K562 (cell line): ENCODE results near the gene CYB561A3. TPM values are rescaled to one million over a fixed set of nuclear protein-coding genes. Genes with fewer than 3 reads are reported as not detected.

Experiments
- ATAC-seq: fragments of 200-7000 bp; cut with Tn5 transposase; 3 replicates; pipeline ENCODE4 v1.9.1; 2020; ENCODE audit warnings: moderate library complexity
- BruUV-seq: library from RNA; stranded (reverse); fragments of 400-500 nt; replicated peaks from 2 replicates; lab custom pipeline; 2021; lab: Mats Ljungman, UMichigan
- CTCF ChIA-PET: fragments of 300-600 bp; formaldehyde crosslinking; extraction: SDS; loops from one replicate; lab custom pipeline; 2021; ENCODE audit warnings: low intra/inter-chr PET ratio; lab: Yijun Ruan, JAX
- POLR2A ChIA-PET: fragments of 300-600, 350-650 bp; sonication (Branson Sonifier 250); formaldehyde crosslinking; extraction: SDS; loops from one replicate; lab custom pipeline; 2021; ENCODE audit warnings: antibody characterized with exemption, inconsistent platforms; lab: Yijun Ruan, JAX
- DNase-seq, 4 experiments: peaks; one replicate each; pipeline versions ENCODE4 v3.0.0 to v3.0.0-alpha.2; 2011 to 2018; ENCODE audit warnings: low spot score in 3 of 4, mixed read lengths in 3 of 4; ENCODE audit errors: extremely low read depth in 1 of 4
- FAIRE-seq: peaks from 2 replicates; lab custom pipeline; 2011; peaks lifted over from hg19 to GRCh38; lab: Jason Lieb, UNC
- H2AFZ ChIP-seq: 2 replicates; pipeline ENCODE4 v1.6.0; 2011; ENCODE audit warnings: low read depth, low read length, control low read depth, inconsistent platforms
- H3K27ac ChIP-seq: fragments of 200-600 bp; 3 replicates; pipeline ENCODE4 v1.8.0; 2011; ENCODE audit warnings: low read depth, mild to moderate bottlenecking, control low read depth, inconsistent platforms, low read length, moderate library complexity, mixed read lengths; ENCODE audit errors: extremely low read depth
- H3K27me3 ChIP-seq, 2 experiments: fragments of 300-600 bp in 1 of 2; 2 replicates in 1 of 2; 3 replicates in 1 of 2; pipeline versions ENCODE4 v1.6.0 to v1.8.0; 2011; ENCODE audit warnings: inconsistent platforms in 2 of 2, low read length in 2 of 2, mild to moderate bottlenecking in 1 of 2, mixed read lengths in 1 of 2, moderate library complexity in 1 of 2; ENCODE audit not compliant: control insufficient read depth in 2 of 2, insufficient read depth in 2 of 2
- H3K36me3 ChIP-seq: fragments of 300-600 bp; 3 replicates; pipeline ENCODE4 v1.8.0; 2011; ENCODE audit warnings: mild to moderate bottlenecking, low read length, inconsistent platforms; ENCODE audit not compliant: control insufficient read depth, insufficient read depth
- H3K4me1 ChIP-seq, 2 experiments: fragments of 200-600 bp in 1 of 2; replicated peaks in 1 of 2; 2 replicates in 1 of 2; 3 replicates in 1 of 2; pipeline versions ENCODE4 v1.5.1 to v1.8.0; 2011; ENCODE audit warnings: inconsistent platforms in 2 of 2, low read length in 2 of 2, mild to moderate bottlenecking in 1 of 2, mixed read lengths in 1 of 2, moderate library complexity in 1 of 2; ENCODE audit not compliant: control insufficient read depth in 2 of 2, insufficient read depth in 2 of 2
- H3K4me2 ChIP-seq: 2 replicates; pipeline ENCODE4 v1.6.1; 2011; ENCODE audit warnings: low read length, control low read depth, inconsistent platforms, mixed read lengths; ENCODE audit not compliant: insufficient read depth
- H3K4me3 ChIP-seq: fragments of 200-600 bp; sonication (generic), shearing (Covaris generic); 2 replicates; pipeline ENCODE4 v1.5.1; 2016; ENCODE audit warnings: control low read depth, inconsistent platforms
- H3K79me2 ChIP-seq: fragments of 200-600 bp; 3 replicates; pipeline ENCODE4 v1.8.0; 2011; ENCODE audit warnings: low read length, inconsistent platforms; ENCODE audit not compliant: control insufficient read depth, insufficient read depth
- H3K9ac ChIP-seq, 2 experiments: 2 replicates each; pipeline versions ENCODE4 v1.6.0 to v1.6.1; 2011; ENCODE audit warnings: low read depth in 2 of 2, low read length in 2 of 2, control low read depth in 1 of 2, inconsistent platforms in 1 of 2, mild to moderate bottlenecking in 1 of 2, mixed read lengths in 1 of 2; ENCODE audit not compliant: insufficient read depth in 1 of 2
- H3K9me1 ChIP-seq: one replicate; pipeline ENCODE4 v1.6.0; 2011; ENCODE audit warnings: inconsistent platforms, mild to moderate bottlenecking, low read length, moderate library complexity; ENCODE audit not compliant: control insufficient read depth, insufficient read depth
- H3K9me3 ChIP-seq: replicated peaks from 2 replicates; pipeline ENCODE4 v1.5.1; 2011; ENCODE audit warnings: low read depth, low read length, inconsistent platforms; ENCODE audit not compliant: control insufficient read depth, insufficient read depth
- H4K20me1 ChIP-seq: replicated peaks from 2 replicates; pipeline ENCODE4 v1.6.1; 2011; ENCODE audit warnings: low read length, inconsistent platforms, mixed read lengths; ENCODE audit not compliant: control insufficient read depth, insufficient read depth
- CTCF ChIP-seq, 3 experiments: IDR thresholded peaks in 2 of 3; conservative IDR thresholded peaks in 1 of 3; 2 replicates each; pipeline ENCODE4 v1.5.1; 2011 to 2012; ENCODE audit warnings: low read length in 3 of 3, mild to moderate bottlenecking in 3 of 3, control low read depth in 2 of 3, improper control_type of control experiment in 1 of 3, inconsistent platforms in 1 of 3, low read depth in 1 of 3, mixed read lengths in 1 of 3, moderate library complexity in 1 of 3; ENCODE audit not compliant: insufficient read depth in 2 of 3
- EGR1 ChIP-seq: fragments of 450-650 bp; conservative IDR thresholded peaks from 2 replicates; pipeline ENCODE4 v1.6.1; 2017; ENCODE audit warnings: mild to moderate bottlenecking
- RAD21 ChIP-seq, 2 experiments: fragments of 250-450 bp in 1 of 2; fragments of 450-650 bp in 1 of 2; sonication (Bioruptor Pico) in 1 of 2; formaldehyde crosslinking in 1 of 2; IDR thresholded peaks in 1 of 2; conservative IDR thresholded peaks in 1 of 2; 2 replicates each; pipeline versions ENCODE4 v1.4.0 to v1.8.0; 2020 to 2022; ENCODE audit warnings: mild to moderate bottlenecking in 2 of 2, moderate library complexity in 1 of 2
- SMAD4 ChIP-seq: fragments of 250-450 bp; sonication (Bioruptor Pico); conservative IDR thresholded peaks from 2 replicates; pipeline ENCODE4 v1.8.0; 2021; ENCODE audit warnings: inconsistent platforms, mild to moderate bottlenecking, moderate library complexity
- SPI1 ChIP-seq: IDR thresholded peaks from 2 replicates; pipeline ENCODE4 v1.6.1; 2011; ENCODE audit warnings: low read depth, low read length, control low read depth, borderline replicate concordance
- THRAP3 ChIP-seq: fragments of 450-650 bp; IDR thresholded peaks from 2 replicates; pipeline ENCODE4 v1.6.1; 2016; ENCODE audit warnings: mild to moderate bottlenecking, inconsistent platforms, borderline replicate concordance
- ZNF699 ChIP-seq: fragments of 250-450 bp; sonication (Bioruptor Pico); IDR thresholded peaks from 2 replicates; pipeline ENCODE4 v1.8.0; 2021; ENCODE audit warnings: mild to moderate bottlenecking, moderate library complexity; ENCODE audit not compliant: insufficient replicate concordance
- WGBS: fragments of 100-300 bp; shearing (Covaris generic); methylation state at CpG from one replicate; pipeline ENCODE4 v1.1.6; 2016; ENCODE audit warnings: low coverage, mixed read lengths; ENCODE audit not compliant: insufficient coverage; ENCODE audit errors: missing lambda C conversion rate; 5-methylcytosine and 5-hydroxymethylcytosine counted together
- in situ Hi-C: fragments of 300-500 bp; cut with MboI; formaldehyde crosslinking; loops from 4 replicates; pipeline ENCODE4 v1.15.0; 2018; ENCODE audit warnings: inconsistent platforms, mixed read lengths
- intact Hi-C: fragments of 100-400 bp; cut with micrococcal nuclease; formaldehyde crosslinking; loops from 2 replicates; pipeline ENCODE4 v1.14.2; 2022
- polyA plus RNA-seq, 8 experiments: library from polyadenylated mRNA; depleted of rRNA in 4 of 8; stranded (reverse) in 5 of 8; unstranded in 3 of 8; fragments of >200 nt; fragmentation: Nextera tagmentation in 2 of 8; fragmentation: Illumina TruSeq in 1 of 8; extraction: Ambion mirVana in 2 of 8; extraction: Trizol in 1 of 8; gene quantifications; 2 replicates each; pipeline versions ENCODE4 v1.2.1 to v1.2.3, GENCODE V29; 2011 to 2014; ENCODE audit warnings: inconsistent platforms in 1 of 8, missing spikeins in 1 of 8
- total RNA-seq, 7 experiments: library from RNA; depleted of rRNA in 6 of 7; stranded (reverse); fragments of >200 nt in 6 of 7; fragmentation: Illumina TruSeq in 2 of 7; extraction: Trizol in 2 of 7; gene quantifications; 2 replicates each; pipeline versions ENCODE4 v1.2.1 to v1.2.3, GENCODE V29; 2011 to 2021; ENCODE audit warnings: low replicate concordance in 1 of 7
- TF ChIP-seq, protein P1 (sequence below): sonication (generic); formaldehyde crosslinking; IDR thresholded peaks from 2 replicates; pipeline ENCODE4 v1.8.1; 2022; ENCODE audit warnings: missing genetic modification reagents

Gene CYB561A3
- total and polyA plus RNA-seq, 9 of the 15 experiments (the other 6 are each of a cell fraction or from before 2014, with no cell fraction given) = 29.2 to 78.9 (median 37.9) TPM

- ATAC-seq (peak; percentile 81), DNase-seq (peak in 2 of 4 experiments; percentile 39 to 45), FAIRE-seq (peak; percentile 79)
- Histone ChIP-seq H3K4me3 (peak overlapping the region; percentile 38), H3K4me1 (peaks cover 0 to 14% of the 10 kb centered on the region in 2 experiments; a peak in 2 of 5 replicates), H3K9me3 (peaks cover 9% of the 10 kb centered on the region; the same call in 1 of the 2 replicates), H4K20me1 (no peaks in the 10 kb centered on the region), H2AFZ (peak overlapping the region; percentile 85), H3K79me2 (no peaks in the 10 kb centered on the region), H3K27me3 (no peaks in the 10 kb centered on the region; a peak in 1 of 5 replicates), H3K36me3 (no peaks in the 10 kb centered on the region; the same call in 1 of the 3 replicates), H3K9me1 (no peaks in the 10 kb centered on the region), H3K9ac (peak overlapping the region; percentile 57 to 89; a peak in 3 of 4 replicates), H3K4me2 (peak overlapping the region; percentile 79), H3K27ac (peak overlapping the region; percentile 64; the same call in 2 of the 3 replicates)
- no TSS peak for BruUV-seq
- ChIA-PET POLR2A (interaction anchor here (0.6 to 1.8 kb wide), 6 partner anchors 8 to 96 kb away, joined by 3 to 15 read pairs (median 3); partner anchors contain the start of genes CPSF7 and SDHAF2), CTCF (interaction anchor here (0.5 kb wide), 1 partner anchor 238 kb away, joined by 7 read pairs; no protein-coding TSS in a partner anchor)
- intact Hi-C loops = no loop called here
- WGBS = 20% methylated on average over 15 of the region's 15 CpGs
- in situ Hi-C loops = no loop called here
- TF ChIP-seq SMAD4 (CRISPR knock-in tag) (no peak), RAD21 (CRISPR knock-in tag; conservative IDR thresholded peaks at IDR 0.05 in 1 of 2, IDR thresholded peaks at IDR 0.05 in 1 of 2) (peak in 1 of 2 experiments; percentile 37; a peak in 2 of 4 replicates), CTCF (IDR thresholded peaks at IDR 0.05 in 2 of 3, conservative IDR thresholded peaks at IDR 0.05 in 1 of 3; ENCODE audit: insufficient read depth in 2 of 3, low read depth in 1 of 3, low read length in 3 of 3) (peak; percentile 40 to 42 (median 42)), THRAP3 (no peak), ZNF699 (CRISPR knock-in tag) (no peak), EGR1 (0 out of 2 replicates have a peak, but pooled peaks have one; percentile 8), SPI1 (no peak)
- TF ChIP-seq, protein P1, sequence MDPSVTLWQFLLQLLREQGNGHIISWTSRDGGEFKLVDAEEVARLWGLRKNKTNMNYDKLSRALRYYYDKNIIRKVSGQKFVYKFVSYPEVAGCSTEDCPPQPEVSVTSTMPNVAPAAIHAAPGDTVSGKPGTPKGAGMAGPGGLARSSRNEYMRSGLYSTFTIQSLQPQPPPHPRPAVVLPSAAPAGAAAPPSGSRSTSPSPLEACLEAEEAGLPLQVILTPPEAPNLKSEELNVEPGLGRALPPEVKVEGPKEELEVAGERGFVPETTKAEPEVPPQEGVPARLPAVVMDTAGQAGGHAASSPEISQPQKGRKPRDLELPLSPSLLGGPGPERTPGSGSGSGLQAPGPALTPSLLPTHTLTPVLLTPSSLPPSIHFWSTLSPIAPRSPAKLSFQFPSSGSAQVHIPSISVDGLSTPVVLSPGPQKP (CRISPR knock-in tag) = no peak
Measured at GRCh38 chr11:61392981-61393595, 31.4 kb upstream of the CYB561A3 start.
